Activated CD4-positive, alpha-beta T cell treated with anti-CD3 and anti-CD28 coated beads, Interleukin-2, Interleukin-4, amounts not matched to agents 100 ng/mL and 50 ng/mL, durations not matched to agents 16 hours and 8 hours (primary cell): ENCODE measurements around the gene E2F4.

Source experiments
- DNase-seq: peaks from one replicate; pipeline ENCODE4 v3.0.0-alpha.2; 2020; ENCODE audit warnings: low spot score

The E2F4 gene

GRCh38 chr16:67190448-67191399 lies 1.2 kb upstream of the E2F4 start:
- DNase-seq, result no peak

- DNase-seq, result no peak
Observed at GRCh38 chr16:67191411-67191994, 452 bp upstream of the E2F4 start.

GRCh38 chr16:67192781-67193361 lies 916 bp downstream of the E2F4 start:
- DNase-seq, result no peak

GRCh38 chr16:67193536-67193935 lies 1.6 kb downstream of the E2F4 start:
- DNase-seq, result no peak

- DNase-seq, result no peak
Observed at GRCh38 chr16:67194260-67194659, 2.3 kb downstream of the E2F4 start.

- no peak for DNase-seq
Observed at GRCh38 chr16:67195676-67196075, 3.7 kb downstream of the E2F4 start.

GRCh38 chr16:67196881-67197280 lies 4.9 kb downstream of the E2F4 start:
- no peak for DNase-seq

- DNase-seq, result no peak
Observed at GRCh38 chr16:67197704-67198103, 5.7 kb downstream of the E2F4 start.

GRCh38 chr16:67198238-67198734 lies 6.3 kb downstream of the E2F4 start:
- DNase-seq, result no peak

- DNase-seq, result no peak
Observed at GRCh38 chr16:67199011-67199807, 7.3 kb downstream of the E2F4 start, which contains the start of gene ELMO3. ELMO3 (plus strand) TSS chr16:67199131; CDS start chr16:67199327, 196 bp downstream.

- DNase-seq, result no peak
Observed at GRCh38 chr16:67199808-67200198, 7.8 kb downstream of the E2F4 start.

- DNase-seq, result no peak
Observed at GRCh38 chr16:67200491-67200890, 8.5 kb downstream of the E2F4 start.

GRCh38 chr16:67201411-67202345 lies 9.7 kb downstream of the E2F4 start:
- DNase-seq, result no peak

GRCh38 chr16:67202426-67202825 lies 10.5 kb downstream of the E2F4 start:
- DNase-seq, result no peak

GRCh38 chr16:67202956-67203493 lies 11.1 kb downstream of the E2F4 start:
- DNase-seq, result no peak

GRCh38 chr16:67204076-67204475 lies 12.1 kb downstream of the E2F4 start:
- no peak for DNase-seq

GRCh38 chr16:67206129-67206837 lies 14.3 kb downstream of the E2F4 start:
- DNase-seq, result no peak

- no peak for DNase-seq
Observed at GRCh38 chr16:67206838-67207248, 14.9 kb downstream of the E2F4 start.

GRCh38 chr16:67207249-67208091 lies 15.5 kb downstream of the E2F4 start:
- DNase-seq, result no peak
